Stimulated activated CD8-positive, alpha-beta memory T cell treated with anti-CD3 and anti-CD28 coated beads, Interleukin-7, amount 100 ng/mL, for 1 hour (primary cell): ENCODE results near the gene OSBPL10.

ENCODE experiments used
- DNase-seq, 2 donors: peaks; one replicate each; pipeline ENCODE4 v3.0.0-alpha.2; 2020; ENCODE audit warnings: low read depth in 2 of 2

Gene OSBPL10

GRCh38 chr3:31615071-31615875 is 365.8 kb downstream of the OSBPL10 start:
- DNase-seq, result no peak

GRCh38 chr3:31614162-31614921 is 366.7 kb downstream of the OSBPL10 start:
- no peak for DNase-seq

- DNase-seq, result no peak
Measured at GRCh38 chr3:31613654-31614053, 367.4 kb downstream of the OSBPL10 start.

- no peak for DNase-seq
Measured at GRCh38 chr3:31613177-31613576, 367.9 kb downstream of the OSBPL10 start.
